H1 (cell line): Measurements from ENCODE around the gene IL3.

ENCODE experiments used
- CTCF ChIP-seq, 3 experiments: IDR thresholded peaks; 1 replicate in 2 of 3; 2 replicates in 1 of 3; pipeline versions ENCODE4 v1.5.1 to v1.6.1; 2011; ENCODE audit warnings: low read length in 3 of 3, mild to moderate bottlenecking in 3 of 3, inconsistent platforms in 2 of 3, low read depth in 1 of 3, moderate library complexity in 1 of 3; ENCODE audit not compliant: insufficient read depth in 1 of 3; ENCODE audit errors: control extremely low read depth in 1 of 3
- EP300 ChIP-seq, 2 experiments: IDR thresholded peaks; 1 replicate in 1 of 2; 2 replicates in 1 of 2; pipeline ENCODE4 v1.6.1; 2011 to 2012; ENCODE audit warnings: low read depth in 2 of 2, low read length in 2 of 2, mild to moderate bottlenecking in 2 of 2, borderline replicate concordance in 1 of 2, inconsistent platforms in 1 of 2, moderate library complexity in 1 of 2
- PHF8 ChIP-seq: fragments of 200-600 bp; sonication (generic); conservative IDR thresholded peaks from 2 replicates; pipeline ENCODE4 v1.7.1; 2012; ENCODE audit warnings: low read depth, mild to moderate bottlenecking, inconsistent platforms, low read length, moderate library complexity
- POLR2A ChIP-seq, 2 experiments: IDR thresholded peaks; 1 replicate in 1 of 2; 2 replicates in 1 of 2; pipeline ENCODE4 v1.6.1; 2011; ENCODE audit warnings: low read depth in 2 of 2, low read length in 2 of 2, mild to moderate bottlenecking in 2 of 2; ENCODE audit errors: control extremely low read depth in 1 of 2
- POLR2AphosphoS5 ChIP-seq: IDR thresholded peaks from 2 replicates; pipeline ENCODE4 v1.6.1; 2011; ENCODE audit warnings: low read depth, low read length
- RAD21 ChIP-seq, 2 experiments: IDR thresholded peaks in 1 of 2; conservative IDR thresholded peaks in 1 of 2; 2 replicates each; pipeline ENCODE4 v1.6.1; 2011; ENCODE audit warnings: low read depth in 2 of 2, low read length in 2 of 2, improper control_type of control experiment in 1 of 2, inconsistent platforms in 1 of 2, mild to moderate bottlenecking in 1 of 2, moderate library complexity in 1 of 2
- SIN3A ChIP-seq, 2 experiments: IDR thresholded peaks in 1 of 2; conservative IDR thresholded peaks in 1 of 2; 2 replicates each; pipeline ENCODE4 v1.6.1; 2011 to 2012; ENCODE audit warnings: low read length in 2 of 2, improper control_type of control experiment in 1 of 2, low read depth in 1 of 2, mild to moderate bottlenecking in 1 of 2
- SIX5 ChIP-seq: IDR thresholded peaks from 2 replicates; pipeline ENCODE4 v1.6.1; 2011; ENCODE audit warnings: mild to moderate bottlenecking, low read depth, low read length

- TF ChIP-seq CTCF (IDR thresholded peaks at IDR 0.05; ENCODE audit: control extremely low read depth in 1 of 3, insufficient read depth in 1 of 3, low read depth in 1 of 3, low read length in 3 of 3), result no peak
- TF ChIP-seq PHF8, result no peak
- no peak for TF ChIP-seq SIX5
- TF ChIP-seq SIN3A (conservative IDR thresholded peaks at IDR 0.05 in 1 of 2, IDR thresholded peaks at IDR 0.05 in 1 of 2; ENCODE audit: low read depth in 1 of 2, low read length in 2 of 2), result no peak
- no peak for TF ChIP-seq POLR2AphosphoS5
- TF ChIP-seq RAD21 (IDR thresholded peaks at IDR 0.05 in 1 of 2, conservative IDR thresholded peaks at IDR 0.05 in 1 of 2; ENCODE audit: low read depth in 2 of 2, low read length in 2 of 2), result no peak
- TF ChIP-seq EP300 (IDR thresholded peaks at IDR 0.05; ENCODE audit: borderline replicate concordance in 1 of 2, low read depth in 2 of 2, low read length in 2 of 2), result no peak
- TF ChIP-seq POLR2A (IDR thresholded peaks at IDR 0.05; ENCODE audit: control extremely low read depth in 1 of 2, low read depth in 2 of 2, low read length in 2 of 2), result no peak
Measured at GRCh38 chr5:132082329-132083023, 22.0 kb downstream of the IL3 start.
